Fibroblast of pulmonary artery (primary cell): ENCODE results near the gene ZNF827.

Experiments
- DNase-seq: peaks from one replicate; pipeline ENCODE4 v3.0.0-alpha.2; 2010; ENCODE audit warnings: low read depth
- H3K4me3 ChIP-seq: replicated peaks from 2 replicates; pipeline ENCODE4 v1.5.1; 2011; ENCODE audit warnings: low read depth, mild to moderate bottlenecking, control low read depth, low read length, moderate library complexity
- CTCF ChIP-seq: IDR thresholded peaks from 2 replicates; pipeline ENCODE4 v1.5.1; 2011; ENCODE audit warnings: mild to moderate bottlenecking, control low read depth, low read length, inconsistent platforms; ENCODE audit errors: missing control alignments

Gene ZNF827

GRCh38 chr4:145823743-145824142 is 114.9 kb downstream of the ZNF827 start:
- no peak overlapping the region for H3K4me3 ChIP-seq
- TF ChIP-seq CTCF, result no peak
- DNase-seq, result no peak

- no peak overlapping the region for H3K4me3 ChIP-seq
- DNase-seq, result no peak
- no peak for TF ChIP-seq CTCF
Measured at GRCh38 chr4:145822581-145822980, 116.0 kb downstream of the ZNF827 start.

- H3K4me3 ChIP-seq, result no peak overlapping the region
- DNase-seq, result no peak
- no peak for TF ChIP-seq CTCF
Measured at GRCh38 chr4:145822181-145822580, 116.4 kb downstream of the ZNF827 start.

GRCh38 chr4:145821766-145822165 is 116.9 kb downstream of the ZNF827 start:
- H3K4me3 ChIP-seq, result no peak overlapping the region
- no peak for DNase-seq
- no peak for TF ChIP-seq CTCF

GRCh38 chr4:145820407-145820806 is 118.2 kb downstream of the ZNF827 start:
- no peak for DNase-seq
- no peak overlapping the region for H3K4me3 ChIP-seq
- TF ChIP-seq CTCF, result no peak

GRCh38 chr4:145819853-145820181 is 118.8 kb downstream of the ZNF827 start:
- no peak overlapping the region for H3K4me3 ChIP-seq
- DNase-seq, result no peak
- no peak for TF ChIP-seq CTCF

- no peak for TF ChIP-seq CTCF
- H3K4me3 ChIP-seq, result no peak overlapping the region
- no peak for DNase-seq
Measured at GRCh38 chr4:145819101-145819852, 119.3 kb downstream of the ZNF827 start.
